Measurements from ENCODE around the gene NPR1.

The NPR1 gene

DNA sequence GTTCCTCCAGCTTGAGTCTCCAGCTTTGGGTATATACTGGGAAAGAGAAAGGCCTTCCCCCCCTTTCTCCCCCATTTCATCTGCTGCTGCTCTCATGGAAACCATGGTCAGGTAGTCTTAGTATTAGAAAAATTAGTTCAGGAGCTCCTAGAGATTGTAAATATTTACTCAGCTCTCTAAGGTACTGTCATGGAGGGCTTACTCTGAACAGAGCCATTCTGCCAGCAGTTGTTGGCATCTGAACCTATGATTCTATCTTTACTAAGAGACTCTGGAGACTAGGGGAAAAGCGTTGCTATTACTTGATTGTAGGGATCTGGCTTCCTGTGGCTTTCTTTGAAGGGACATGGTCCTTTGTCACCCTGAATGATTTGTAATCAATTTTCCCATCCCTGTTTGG, 55.5 kb downstream of the NPR1 start:
- ChIA-PET CTCF (no interaction called here), POLR2A (ENCODE audit: low non-redundant PET) (no interaction called here)
- DNase-seq (ENCODE audit: low spot score): no peak
- H3K27ac ChIP-seq: no peak overlapping the region
- TF ChIP-seq, protein P1, sequence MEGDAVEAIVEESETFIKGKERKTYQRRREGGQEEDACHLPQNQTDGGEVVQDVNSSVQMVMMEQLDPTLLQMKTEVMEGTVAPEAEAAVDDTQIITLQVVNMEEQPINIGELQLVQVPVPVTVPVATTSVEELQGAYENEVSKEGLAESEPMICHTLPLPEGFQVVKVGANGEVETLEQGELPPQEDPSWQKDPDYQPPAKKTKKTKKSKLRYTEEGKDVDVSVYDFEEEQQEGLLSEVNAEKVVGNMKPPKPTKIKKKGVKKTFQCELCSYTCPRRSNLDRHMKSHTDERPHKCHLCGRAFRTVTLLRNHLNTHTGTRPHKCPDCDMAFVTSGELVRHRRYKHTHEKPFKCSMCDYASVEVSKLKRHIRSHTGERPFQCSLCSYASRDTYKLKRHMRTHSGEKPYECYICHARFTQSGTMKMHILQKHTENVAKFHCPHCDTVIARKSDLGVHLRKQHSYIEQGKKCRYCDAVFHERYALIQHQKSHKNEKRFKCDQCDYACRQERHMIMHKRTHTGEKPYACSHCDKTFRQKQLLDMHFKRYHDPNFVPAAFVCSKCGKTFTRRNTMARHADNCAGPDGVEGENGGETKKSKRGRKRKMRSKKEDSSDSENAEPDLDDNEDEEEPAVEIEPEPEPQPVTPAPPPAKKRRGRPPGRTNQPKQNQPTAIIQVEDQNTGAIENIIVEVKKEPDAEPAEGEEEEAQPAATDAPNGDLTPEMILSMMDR (conservative IDR thresholded peaks at IDR 0.05; ENCODE audit: low read depth): no peak

DNA sequence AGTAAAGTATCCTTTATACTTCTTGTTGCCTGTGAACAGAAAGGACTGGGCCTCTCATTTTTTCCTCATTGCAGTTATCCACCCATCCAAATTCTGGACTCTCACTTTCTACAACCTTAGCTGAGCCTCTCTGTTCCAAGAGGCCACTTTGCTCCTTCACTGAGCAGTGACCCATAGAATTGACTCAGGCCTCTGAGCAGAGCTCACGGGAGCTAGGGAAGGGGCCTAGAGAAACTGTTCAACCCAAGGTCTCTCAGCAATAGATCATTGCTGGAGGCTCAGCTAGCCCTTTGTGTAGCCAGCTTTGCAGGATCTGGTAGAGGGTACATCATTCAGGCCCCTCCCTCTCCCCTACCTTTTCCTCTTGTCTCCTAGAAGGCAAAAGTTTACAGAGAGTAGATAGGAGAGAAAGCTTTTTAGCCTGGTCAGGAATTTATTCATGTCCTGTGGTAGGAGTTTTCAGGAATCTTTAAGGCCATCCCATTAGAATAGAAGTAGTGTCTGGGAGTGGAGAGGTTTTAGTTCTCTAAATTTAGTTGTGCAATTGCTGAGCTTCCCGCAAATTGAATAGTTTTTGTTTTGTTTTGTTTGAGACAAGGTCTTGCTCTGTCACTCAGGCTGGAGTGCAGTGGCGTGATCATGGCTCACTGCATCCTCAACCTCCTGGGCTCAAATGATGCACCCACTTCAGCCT, 56.1 kb downstream of the NPR1 start:
- no peak overlapping the region for H3K27ac ChIP-seq
- ChIA-PET CTCF (interaction anchor here (0.6 to 0.7 kb wide), 2 partner anchors 57 to 162 kb away, joined by 3 to 4 read pairs; no protein-coding TSS in a partner anchor), POLR2A (ENCODE audit: low non-redundant PET) (no interaction called here)
- no peak for DNase-seq (ENCODE audit: low spot score)
- TF ChIP-seq, protein P1 (conservative IDR thresholded peaks at IDR 0.05; ENCODE audit: low read depth): no peak

DNA sequence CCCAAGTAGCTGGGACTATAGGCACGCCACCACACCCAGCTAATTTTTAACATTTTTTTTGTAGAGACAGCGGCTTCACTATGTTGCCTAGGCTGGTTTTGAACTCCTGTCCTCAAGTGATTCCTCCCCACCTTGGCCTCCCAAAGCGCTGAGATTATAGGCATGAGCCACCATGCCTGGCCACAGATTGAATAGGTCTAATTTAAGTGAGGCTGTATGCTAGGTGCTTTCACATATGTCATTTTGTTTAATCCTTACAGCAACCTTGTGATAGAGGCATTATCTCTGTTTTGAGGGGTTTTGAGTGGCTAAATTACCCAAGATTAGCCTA, 56.6 kb downstream of the NPR1 start:
- CTCF ChIA-PET: interaction anchor here (0.6 kb wide), 1 partner anchor 58 kb away, joined by 3 read pairs; no protein-coding TSS in a partner anchor
- DNase-seq (ENCODE audit: low spot score): no peak
- TF ChIP-seq, protein P1 (conservative IDR thresholded peaks at IDR 0.05; ENCODE audit: low read depth): no peak
- POLR2A ChIA-PET (ENCODE audit: low non-redundant PET): no interaction called here
- no peak overlapping the region for H3K27ac ChIP-seq

DNA sequence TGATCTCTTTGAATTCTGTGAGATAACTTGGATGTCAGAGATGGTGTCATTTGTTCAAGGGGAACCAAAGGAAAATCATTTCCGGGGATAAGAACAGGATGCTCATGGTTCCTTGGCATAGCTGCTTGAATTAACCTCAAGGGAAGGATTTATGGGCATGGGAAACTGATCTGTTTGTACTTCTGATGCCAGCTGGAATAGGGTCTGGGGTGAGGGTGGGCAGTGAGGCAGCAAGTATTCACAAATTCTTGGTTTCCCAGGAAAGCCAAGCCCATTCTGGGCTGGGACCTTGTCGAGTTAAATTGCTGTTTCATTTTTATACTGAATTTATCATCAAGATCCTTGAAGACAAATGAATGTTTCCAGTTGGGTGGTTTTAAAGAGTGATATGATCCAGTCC, 63.5 kb downstream of the NPR1 start:
- CTCF ChIA-PET: interaction anchor here (0.6 kb wide), 1 partner anchor 896 kb away, joined by 4 read pairs; no protein-coding TSS in a partner anchor
- H3K27ac ChIP-seq: no peak overlapping the region
- TF ChIP-seq, protein P1 (conservative IDR thresholded peaks at IDR 0.05; ENCODE audit: low read depth): no peak
- no peak for DNase-seq (ENCODE audit: low spot score)
- POLR2A ChIA-PET (ENCODE audit: low non-redundant PET): no interaction called here

DNA sequence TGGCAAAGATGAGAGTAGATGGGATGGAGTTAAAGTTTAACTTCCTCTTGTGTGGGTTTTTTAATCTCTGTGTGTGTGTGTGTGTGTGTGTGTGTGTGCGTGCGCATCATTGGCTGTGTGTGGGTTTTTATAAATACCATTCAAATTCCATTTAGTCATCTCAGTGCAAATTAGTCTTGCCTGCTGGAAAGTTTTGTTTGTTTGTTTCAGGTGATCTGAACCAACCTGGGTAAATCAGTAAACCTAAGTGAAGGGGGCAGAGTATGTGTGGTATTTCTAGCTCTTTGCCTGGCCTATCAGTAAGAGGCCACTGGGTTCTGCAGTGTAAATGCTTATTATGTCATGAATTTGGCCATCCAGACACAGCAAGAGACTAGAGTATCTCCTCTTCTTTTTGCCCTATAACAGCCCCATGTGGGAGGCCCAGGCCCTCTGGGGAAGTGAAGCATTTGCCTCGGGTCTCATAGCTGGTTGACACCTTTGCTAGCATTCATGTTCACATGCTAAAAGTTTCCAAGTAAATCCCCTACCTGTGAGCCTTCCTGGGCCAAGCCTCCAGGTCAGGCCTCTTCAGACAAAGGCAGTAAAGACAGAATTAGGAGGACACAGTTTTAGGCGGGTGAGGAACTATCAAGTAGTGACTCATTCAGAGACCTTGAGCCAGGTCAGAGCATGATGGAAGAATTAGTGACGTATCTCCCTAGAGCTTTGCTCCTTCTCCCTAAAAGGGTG, 64.1 kb downstream of the NPR1 start:
- TF ChIP-seq, protein P1 (conservative IDR thresholded peaks at IDR 0.05; ENCODE audit: low read depth): no peak
- POLR2A ChIA-PET (ENCODE audit: low non-redundant PET): no interaction called here
- no peak overlapping the region for H3K27ac ChIP-seq
- DNase-seq (ENCODE audit: low spot score): no peak
- CTCF ChIA-PET: interaction anchor here (0.6 to 0.8 kb wide), 3 partner anchors 65 to 897 kb away, joined by 3 to 4 read pairs (median 4); partner anchors contain the start of gene CRTC2

Data from RWPE1 (cell line).